HepG2 (cell line): Measurements from ENCODE around the gene TRAPPC12. TPM values are rescaled to one million over a fixed set of nuclear protein-coding genes. Genes with fewer than 3 reads are reported as not detected.

Experiments used
- EZH2 ChIP-seq: conservative IDR thresholded peaks from 2 replicates; pipeline ENCODE4 v1.6.1; 2012; ENCODE audit warnings: mild to moderate bottlenecking, low read depth, low read length, moderate library complexity
- FOSL1 ChIP-seq: sonication (generic); formaldehyde crosslinking; IDR thresholded peaks from 2 replicates; pipeline ENCODE4 v1.9.0; 2021; ENCODE audit warnings: missing genetic modification reagents, borderline replicate concordance
- HHEX ChIP-seq: IDR thresholded peaks from 2 replicates; pipeline ENCODE4 v1.6.1; 2016; ENCODE audit warnings: control low read depth
- HNF4G ChIP-seq, 2 experiments: sonication (generic) in 1 of 2; formaldehyde crosslinking in 1 of 2; IDR thresholded peaks; 2 replicates each; pipeline versions ENCODE4 v1.4.0 to v1.6.1; 2011 to 2020; ENCODE audit warnings: borderline replicate concordance in 2 of 2, low read depth in 2 of 2, mild to moderate bottlenecking in 2 of 2, low read length in 1 of 2, missing genetic modification reagents in 1 of 2, moderate library complexity in 1 of 2
- JDP2 ChIP-seq: sonication (generic); formaldehyde crosslinking; IDR thresholded peaks from 2 replicates; pipeline ENCODE4 v1.8.1; 2022; ENCODE audit warnings: missing genetic modification reagents, borderline replicate concordance
- KAT2B ChIP-seq: fragments of 150-350 bp; IDR thresholded peaks from 2 replicates; pipeline ENCODE4 v1.6.1; 2014; ENCODE audit warnings: low read depth, low read length, borderline replicate concordance
- MXD4 ChIP-seq: IDR thresholded peaks from 2 replicates; pipeline ENCODE4 v1.6.1; 2016; ENCODE audit warnings: mild to moderate bottlenecking, missing biosample characterization, missing genetic modification reagents
- NFKB2 ChIP-seq: sonication (generic); formaldehyde crosslinking; IDR thresholded peaks from 2 replicates; pipeline ENCODE4 v1.4.0; 2020; ENCODE audit warnings: missing genetic modification reagents, borderline replicate concordance
- SIX4 ChIP-seq: sonication (generic); formaldehyde crosslinking; IDR thresholded peaks from 2 replicates; pipeline ENCODE4 v1.4.0; 2020; ENCODE audit warnings: missing genetic modification reagents
- SOX6 ChIP-seq, 2 experiments: fragments of 450-650 bp in 1 of 2; sonication (generic) in 1 of 2; formaldehyde crosslinking in 1 of 2; IDR thresholded peaks; 2 replicates each; pipeline versions ENCODE4 v1.4.0 to v1.6.1; 2017 to 2020; ENCODE audit warnings: antibody characterized with exemption in 1 of 2, mild to moderate bottlenecking in 1 of 2, missing genetic modification reagents in 1 of 2
- SRF ChIP-seq: IDR thresholded peaks from 2 replicates; pipeline ENCODE4 v1.6.1; 2011; ENCODE audit warnings: mild to moderate bottlenecking, low read depth, low read length, moderate library complexity
- SRSF4 ChIP-seq: fragments of 200-400 bp; formaldehyde crosslinking; IDR thresholded peaks from one replicate; pipeline ENCODE4 v1.6.1; 2018; ENCODE audit warnings: mild to moderate bottlenecking, low read depth, low read length, moderate library complexity; ENCODE audit not compliant: poor library complexity, severe bottlenecking
- TARDBP ChIP-seq: sonication (generic); formaldehyde crosslinking; IDR thresholded peaks from 2 replicates; pipeline ENCODE4 v1.8.0; 2022; ENCODE audit warnings: mild to moderate bottlenecking, missing genetic modification reagents
- TBP ChIP-seq: sonication (generic); formaldehyde crosslinking; IDR thresholded peaks from 2 replicates; pipeline ENCODE4 v1.5.0; 2020; ENCODE audit warnings: missing genetic modification reagents
- TCF7 ChIP-seq: sonication (generic); IDR thresholded peaks from 2 replicates; pipeline ENCODE4 v1.6.1; 2016; ENCODE audit warnings: antibody characterized with exemption, low read depth
- ZFX ChIP-seq: sonication (generic); formaldehyde crosslinking; IDR thresholded peaks from 2 replicates; pipeline ENCODE4 v1.4.0; 2020; ENCODE audit warnings: mild to moderate bottlenecking, low read depth, missing genetic modification reagents, moderate library complexity
- ZNF136 ChIP-seq: sonication (generic); formaldehyde crosslinking; IDR thresholded peaks from 2 replicates; pipeline ENCODE4 v1.8.1; 2022; ENCODE audit warnings: low read depth, mild to moderate bottlenecking, moderate library complexity, missing genetic modification reagents
- ZNF329 ChIP-seq: sonication (generic); formaldehyde crosslinking; IDR thresholded peaks from 2 replicates; pipeline ENCODE4 v1.9.0; 2021; ENCODE audit warnings: low read depth, mild to moderate bottlenecking, missing genetic modification reagents
- ZNF792 ChIP-seq: IDR thresholded peaks from 2 replicates; pipeline ENCODE4 v1.6.1; 2016
- polyA plus RNA-seq, 8 experiments: library from polyadenylated mRNA; depleted of rRNA in 3 of 8; stranded (reverse) in 7 of 8; unstranded in 1 of 8; fragments of >200 nt; fragmentation: Illumina TruSeq in 4 of 8; extraction: Trizol in 4 of 8; gene quantifications; 2 replicates each; pipeline versions ENCODE4 v1.2.1 to v1.2.3, GENCODE V29; 2011 to 2016; ENCODE audit warnings: low read depth in 4 of 8, missing spikeins in 1 of 8, mixed read lengths in 1 of 8; ENCODE audit not compliant: insufficient read depth in 1 of 8
- total RNA-seq, 5 experiments: library from RNA; depleted of rRNA; stranded (reverse); fragments of >200 nt; fragmentation: Illumina TruSeq; extraction: Trizol; gene quantifications; 2 replicates each; pipeline ENCODE4 v1.2.3, GENCODE V29; 2016; ENCODE audit warnings: low read depth in 1 of 5
- TF ChIP-seq, protein P1 (sequence below): sonication (generic); formaldehyde crosslinking; IDR thresholded peaks from 2 replicates; pipeline ENCODE4 v1.4.0; 2020; ENCODE audit warnings: mild to moderate bottlenecking, missing genetic modification reagents
- TF ChIP-seq, protein P2 (sequence below): sonication (generic); formaldehyde crosslinking; conservative IDR thresholded peaks from 2 replicates; pipeline ENCODE4 v1.4.0; 2020; ENCODE audit warnings: missing genetic modification reagents
- TF ChIP-seq, protein P3 (sequence below): sonication (generic); formaldehyde crosslinking; IDR thresholded peaks from 2 replicates; pipeline ENCODE4 v1.4.0; 2020; ENCODE audit warnings: missing genetic modification reagents

Gene TRAPPC12
- total and polyA plus RNA-seq, 2 of the 13 experiments (the other 11 are each of a cell fraction or from before 2014, with no cell fraction given), result 46.4 to 97.7 TPM

DNA sequence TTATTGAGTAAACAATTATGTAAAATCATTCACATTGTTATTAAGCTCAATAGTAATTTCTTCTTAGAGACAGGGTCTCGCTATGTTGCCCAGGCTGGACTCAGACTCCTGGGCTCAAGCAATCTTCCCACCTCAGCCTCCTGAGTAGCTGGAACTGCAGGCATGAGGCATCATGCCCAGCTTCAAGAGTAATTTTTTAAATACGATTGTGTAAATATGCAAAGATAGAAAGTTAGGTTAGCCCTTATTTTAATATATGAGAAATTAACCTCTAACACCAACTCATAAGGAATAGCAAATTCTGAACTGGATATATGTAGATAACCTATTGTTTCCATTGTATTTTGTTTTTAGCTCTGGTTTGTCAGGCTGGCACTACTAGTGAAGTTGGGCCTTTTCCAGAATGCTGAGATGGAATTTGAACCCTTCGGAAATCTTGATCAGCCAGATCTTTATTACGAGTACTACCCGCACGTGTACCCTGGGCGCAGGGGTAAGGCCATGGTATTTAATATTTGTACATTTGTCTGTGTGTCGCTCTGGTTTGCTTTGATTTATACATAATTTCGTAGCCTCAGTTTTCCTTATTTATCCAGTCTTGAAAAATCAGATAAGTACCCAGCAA is 44.8 kb downstream of the TRAPPC12 start (continued):
- TF ChIP-seq, protein P1, sequence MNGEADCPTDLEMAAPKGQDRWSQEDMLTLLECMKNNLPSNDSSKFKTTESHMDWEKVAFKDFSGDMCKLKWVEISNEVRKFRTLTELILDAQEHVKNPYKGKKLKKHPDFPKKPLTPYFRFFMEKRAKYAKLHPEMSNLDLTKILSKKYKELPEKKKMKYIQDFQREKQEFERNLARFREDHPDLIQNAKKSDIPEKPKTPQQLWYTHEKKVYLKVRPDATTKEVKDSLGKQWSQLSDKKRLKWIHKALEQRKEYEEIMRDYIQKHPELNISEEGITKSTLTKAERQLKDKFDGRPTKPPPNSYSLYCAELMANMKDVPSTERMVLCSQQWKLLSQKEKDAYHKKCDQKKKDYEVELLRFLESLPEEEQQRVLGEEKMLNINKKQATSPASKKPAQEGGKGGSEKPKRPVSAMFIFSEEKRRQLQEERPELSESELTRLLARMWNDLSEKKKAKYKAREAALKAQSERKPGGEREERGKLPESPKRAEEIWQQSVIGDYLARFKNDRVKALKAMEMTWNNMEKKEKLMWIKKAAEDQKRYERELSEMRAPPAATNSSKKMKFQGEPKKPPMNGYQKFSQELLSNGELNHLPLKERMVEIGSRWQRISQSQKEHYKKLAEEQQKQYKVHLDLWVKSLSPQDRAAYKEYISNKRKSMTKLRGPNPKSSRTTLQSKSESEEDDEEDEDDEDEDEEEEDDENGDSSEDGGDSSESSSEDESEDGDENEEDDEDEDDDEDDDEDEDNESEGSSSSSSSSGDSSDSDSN (CRISPR knock-in tag), result no peak
- TF ChIP-seq KAT2B (no peak), TARDBP (CRISPR knock-in tag) (peak; percentile 11; the same call in 1 of the 2 replicates), SRF (no peak), MXD4 (no peak), SOX6 (IDR thresholded peaks at IDR 0.05) (no peak), SOX6 (CRISPR knock-in tag; IDR thresholded peaks at IDR 0.05) (peak; percentile 0; the same call in 1 of the 2 replicates), SRSF4 (no peak), FOSL1 (CRISPR knock-in tag) (no peak), NFKB2 (CRISPR knock-in tag) (no peak), ZNF329 (CRISPR knock-in tag) (no peak), HNF4G (IDR thresholded peaks at IDR 0.05; ENCODE audit: borderline replicate concordance, low read depth, low read length) (no peak), HNF4G (CRISPR knock-in tag; IDR thresholded peaks at IDR 0.05; ENCODE audit: borderline replicate concordance, low read depth) (no peak), TBP (no peak), ZNF792 (CRISPR knock-in tag) (0 out of 2 replicates have a peak, but pooled peaks have one; percentile 11), JDP2 (no peak), ZFX (CRISPR knock-in tag) (no peak), HHEX (CRISPR knock-in tag) (no peak), TCF7 (no peak), ZNF136 (CRISPR knock-in tag) (no peak), SIX4 (CRISPR knock-in tag) (no peak), EZH2 (no peak)
- TF ChIP-seq, protein P2, sequence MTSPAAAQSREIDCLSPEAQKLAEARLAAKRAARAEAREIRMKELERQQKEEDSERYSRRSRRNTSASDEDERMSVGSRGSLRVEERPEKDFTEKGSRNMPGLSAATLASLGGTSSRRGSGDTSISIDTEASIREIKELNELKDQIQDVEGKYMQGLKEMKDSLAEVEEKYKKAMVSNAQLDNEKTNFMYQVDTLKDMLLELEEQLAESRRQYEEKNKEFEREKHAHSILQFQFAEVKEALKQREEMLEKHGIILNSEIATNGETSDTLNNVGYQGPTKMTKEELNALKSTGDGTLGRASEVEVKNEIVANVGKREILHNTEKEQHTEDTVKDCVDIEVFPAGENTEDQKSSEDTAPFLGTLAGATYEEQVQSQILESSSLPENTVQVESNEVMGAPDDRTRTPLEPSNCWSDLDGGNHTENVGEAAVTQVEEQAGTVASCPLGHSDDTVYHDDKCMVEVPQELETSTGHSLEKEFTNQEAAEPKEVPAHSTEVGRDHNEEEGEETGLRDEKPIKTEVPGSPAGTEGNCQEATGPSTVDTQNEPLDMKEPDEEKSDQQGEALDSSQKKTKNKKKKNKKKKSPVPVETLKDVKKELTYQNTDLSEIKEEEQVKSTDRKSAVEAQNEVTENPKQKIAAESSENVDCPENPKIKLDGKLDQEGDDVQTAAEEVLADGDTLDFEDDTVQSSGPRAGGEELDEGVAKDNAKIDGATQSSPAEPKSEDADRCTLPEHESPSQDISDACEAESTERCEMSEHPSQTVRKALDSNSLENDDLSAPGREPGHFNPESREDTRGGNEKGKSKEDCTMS (CRISPR knock-in tag), result no peak
- TF ChIP-seq, protein P3, sequence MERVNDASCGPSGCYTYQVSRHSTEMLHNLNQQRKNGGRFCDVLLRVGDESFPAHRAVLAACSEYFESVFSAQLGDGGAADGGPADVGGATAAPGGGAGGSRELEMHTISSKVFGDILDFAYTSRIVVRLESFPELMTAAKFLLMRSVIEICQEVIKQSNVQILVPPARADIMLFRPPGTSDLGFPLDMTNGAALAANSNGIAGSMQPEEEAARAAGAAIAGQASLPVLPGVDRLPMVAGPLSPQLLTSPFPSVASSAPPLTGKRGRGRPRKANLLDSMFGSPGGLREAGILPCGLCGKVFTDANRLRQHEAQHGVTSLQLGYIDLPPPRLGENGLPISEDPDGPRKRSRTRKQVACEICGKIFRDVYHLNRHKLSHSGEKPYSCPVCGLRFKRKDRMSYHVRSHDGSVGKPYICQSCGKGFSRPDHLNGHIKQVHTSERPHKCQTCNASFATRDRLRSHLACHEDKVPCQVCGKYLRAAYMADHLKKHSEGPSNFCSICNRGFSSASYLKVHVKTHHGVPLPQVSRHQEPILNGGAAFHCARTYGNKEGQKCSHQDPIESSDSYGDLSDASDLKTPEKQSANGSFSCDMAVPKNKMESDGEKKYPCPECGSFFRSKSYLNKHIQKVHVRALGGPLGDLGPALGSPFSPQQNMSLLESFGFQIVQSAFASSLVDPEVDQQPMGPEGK (CRISPR knock-in tag), result no peak
